ENCODE data around the gene UGT2B15.
"Not testable (repeated sequence)": the region's sequence is repeated elsewhere in the genome, so short reads cannot be mapped to it uniquely, and the experiment has no call there.

The UGT2B15 gene
- 0 reads per million in 3 donors for total RNA-seq

- DNase-seq; H3K9me3 ChIP-seq (ENCODE audit: control insufficient read depth, low read length); H3K4me3 ChIP-seq (ENCODE audit: insufficient read depth, low read depth, low read length, poor library complexity, severe bottlenecking); H3K4me1 ChIP-seq (ENCODE audit: control insufficient read depth, insufficient read depth, low read length, poor library complexity, severe bottlenecking); H3K27me3 ChIP-seq (replicated peaks; ENCODE audit: control insufficient read depth, insufficient read depth, low read length, poor library complexity, severe bottlenecking); H3K36me3 ChIP-seq (ENCODE audit: control insufficient read depth, insufficient read depth, low read length); H3K27ac ChIP-seq (ENCODE audit: insufficient read depth, low read length, poor library complexity, severe bottlenecking): not testable (repeated sequence)
Measured at GRCh38 chr4:68670479-68670939, at the start of gene UGT2B15. Gene UGT2B15 (minus strand): TSS chr4:68670652. CDS start chr4:68670618, 34 bp downstream.

GRCh38 chr4:68719075-68719473, 48.6 kb upstream of the UGT2B15 start:
- Histone ChIP-seq H3K27me3 (replicated peaks; ENCODE audit: control insufficient read depth, insufficient read depth, low read length, poor library complexity, severe bottlenecking) (no peaks in the 10 kb centered on the region), H3K4me1 (ENCODE audit: control insufficient read depth, insufficient read depth, low read length, poor library complexity, severe bottlenecking) (no peaks in the 10 kb centered on the region), H3K4me3 (ENCODE audit: insufficient read depth, low read depth, low read length, poor library complexity, severe bottlenecking) (no peak overlapping the region), H3K9me3 (ENCODE audit: control insufficient read depth, low read length) (no peaks in the 10 kb centered on the region), H3K27ac (ENCODE audit: insufficient read depth, low read length, poor library complexity, severe bottlenecking) (no peak overlapping the region), H3K36me3 (ENCODE audit: control insufficient read depth, insufficient read depth, low read length) (no peaks in the 10 kb centered on the region)
- no peak for DNase-seq

GRCh38 chr4:68718447-68719074, 48.1 kb upstream of the UGT2B15 start:
- H3K4me3 ChIP-seq (ENCODE audit: insufficient read depth, low read depth, low read length, poor library complexity, severe bottlenecking), result no peak overlapping the region
- H3K4me1 ChIP-seq (ENCODE audit: control insufficient read depth, insufficient read depth, low read length, poor library complexity, severe bottlenecking), result no peaks in the 10 kb centered on the region
- H3K27me3 ChIP-seq (replicated peaks; ENCODE audit: control insufficient read depth, insufficient read depth, low read length, poor library complexity, severe bottlenecking), result no peaks in the 10 kb centered on the region
- no peaks in the 10 kb centered on the region for H3K9me3 ChIP-seq (ENCODE audit: control insufficient read depth, low read length)
- H3K27ac ChIP-seq (ENCODE audit: insufficient read depth, low read length, poor library complexity, severe bottlenecking), result no peak overlapping the region
- DNase-seq, result no peak
- no peaks in the 10 kb centered on the region for H3K36me3 ChIP-seq (ENCODE audit: control insufficient read depth, insufficient read depth, low read length)

- no peaks in the 10 kb centered on the region for H3K9me3 ChIP-seq (ENCODE audit: control insufficient read depth, low read length)
- no peak overlapping the region for H3K4me3 ChIP-seq (ENCODE audit: insufficient read depth, low read depth, low read length, poor library complexity, severe bottlenecking)
- no peak for DNase-seq
- H3K27me3 ChIP-seq (replicated peaks; ENCODE audit: control insufficient read depth, insufficient read depth, low read length, poor library complexity, severe bottlenecking), result no peaks in the 10 kb centered on the region
- H3K36me3 ChIP-seq (ENCODE audit: control insufficient read depth, insufficient read depth, low read length), result no peaks in the 10 kb centered on the region
- no peak overlapping the region for H3K27ac ChIP-seq (ENCODE audit: insufficient read depth, low read length, poor library complexity, severe bottlenecking)
- H3K4me1 ChIP-seq (ENCODE audit: control insufficient read depth, insufficient read depth, low read length, poor library complexity, severe bottlenecking), result no peaks in the 10 kb centered on the region
Measured at GRCh38 chr4:68717999-68718398, 47.5 kb upstream of the UGT2B15 start.

GRCh38 chr4:68714400-68714799, 43.9 kb upstream of the UGT2B15 start:
- H3K27me3 ChIP-seq (replicated peaks; ENCODE audit: control insufficient read depth, insufficient read depth, low read length, poor library complexity, severe bottlenecking), result no peaks in the 10 kb centered on the region
- no peaks in the 10 kb centered on the region for H3K36me3 ChIP-seq (ENCODE audit: control insufficient read depth, insufficient read depth, low read length)
- DNase-seq, result no peak
- H3K9me3 ChIP-seq (ENCODE audit: control insufficient read depth, low read length), result no peaks in the 10 kb centered on the region
- H3K27ac ChIP-seq (ENCODE audit: insufficient read depth, low read length, poor library complexity, severe bottlenecking), result no peak overlapping the region
- no peaks in the 10 kb centered on the region for H3K4me1 ChIP-seq (ENCODE audit: control insufficient read depth, insufficient read depth, low read length, poor library complexity, severe bottlenecking)
- H3K4me3 ChIP-seq (ENCODE audit: insufficient read depth, low read depth, low read length, poor library complexity, severe bottlenecking), result no peak overlapping the region

GRCh38 chr4:68712207-68712606, 41.8 kb upstream of the UGT2B15 start:
- no peak overlapping the region for H3K27ac ChIP-seq (ENCODE audit: insufficient read depth, low read length, poor library complexity, severe bottlenecking)

GRCh38 chr4:68708566-68708965, 38.1 kb upstream of the UGT2B15 start:
- no peaks in the 10 kb centered on the region for H3K36me3 ChIP-seq (ENCODE audit: control insufficient read depth, insufficient read depth, low read length)
- no peaks in the 10 kb centered on the region for H3K27me3 ChIP-seq (replicated peaks; ENCODE audit: control insufficient read depth, insufficient read depth, low read length, poor library complexity, severe bottlenecking)
- H3K4me1 ChIP-seq (ENCODE audit: control insufficient read depth, insufficient read depth, low read length, poor library complexity, severe bottlenecking), result no peaks in the 10 kb centered on the region
- H3K9me3 ChIP-seq (ENCODE audit: control insufficient read depth, low read length), result no peaks in the 10 kb centered on the region
- H3K27ac ChIP-seq (ENCODE audit: insufficient read depth, low read length, poor library complexity, severe bottlenecking), result no peak overlapping the region
- DNase-seq, result no peak
- H3K4me3 ChIP-seq (ENCODE audit: insufficient read depth, low read depth, low read length, poor library complexity, severe bottlenecking), result no peak overlapping the region

More at GRCh38 chr4:68712207-68712606, 41.8 kb upstream of the UGT2B15 start:
- no peaks in the 10 kb centered on the region for H3K9me3 ChIP-seq (ENCODE audit: control insufficient read depth, low read length)
- no peaks in the 10 kb centered on the region for H3K36me3 ChIP-seq (ENCODE audit: control insufficient read depth, insufficient read depth, low read length)
- no peaks in the 10 kb centered on the region for H3K27me3 ChIP-seq (replicated peaks; ENCODE audit: control insufficient read depth, insufficient read depth, low read length, poor library complexity, severe bottlenecking)
- DNase-seq, result no peak
- H3K4me3 ChIP-seq (ENCODE audit: insufficient read depth, low read depth, low read length, poor library complexity, severe bottlenecking), result no peak overlapping the region
- no peaks in the 10 kb centered on the region for H3K4me1 ChIP-seq (ENCODE audit: control insufficient read depth, insufficient read depth, low read length, poor library complexity, severe bottlenecking)

GRCh38 chr4:68703168-68703567, 32.7 kb upstream of the UGT2B15 start:
- H3K4me3 ChIP-seq (ENCODE audit: insufficient read depth, low read depth, low read length, poor library complexity, severe bottlenecking); H3K9me3 ChIP-seq (ENCODE audit: control insufficient read depth, low read length); H3K27me3 ChIP-seq (replicated peaks; ENCODE audit: control insufficient read depth, insufficient read depth, low read length, poor library complexity, severe bottlenecking); DNase-seq; H3K36me3 ChIP-seq (ENCODE audit: control insufficient read depth, insufficient read depth, low read length); H3K4me1 ChIP-seq (ENCODE audit: control insufficient read depth, insufficient read depth, low read length, poor library complexity, severe bottlenecking); H3K27ac ChIP-seq (ENCODE audit: insufficient read depth, low read length, poor library complexity, severe bottlenecking): not testable (repeated sequence)

- peaks cover 2% of the 10 kb centered on the region for H3K27me3 ChIP-seq (replicated peaks; ENCODE audit: control insufficient read depth, insufficient read depth, low read length, poor library complexity, severe bottlenecking)
- H3K4me3 ChIP-seq (ENCODE audit: insufficient read depth, low read depth, low read length, poor library complexity, severe bottlenecking), result no peak overlapping the region
- DNase-seq, result no peak
- no peak overlapping the region for H3K27ac ChIP-seq (ENCODE audit: insufficient read depth, low read length, poor library complexity, severe bottlenecking)
- no peaks in the 10 kb centered on the region for H3K4me1 ChIP-seq (ENCODE audit: control insufficient read depth, insufficient read depth, low read length, poor library complexity, severe bottlenecking)
- no peaks in the 10 kb centered on the region for H3K9me3 ChIP-seq (ENCODE audit: control insufficient read depth, low read length)
- no peaks in the 10 kb centered on the region for H3K36me3 ChIP-seq (ENCODE audit: control insufficient read depth, insufficient read depth, low read length)
Measured at GRCh38 chr4:68700152-68700551, 29.7 kb upstream of the UGT2B15 start.

GRCh38 chr4:68693325-68694075, 23.0 kb upstream of the UGT2B15 start:
- Histone ChIP-seq H3K4me1 (ENCODE audit: control insufficient read depth, insufficient read depth, low read length, poor library complexity, severe bottlenecking) (no peaks in the 10 kb centered on the region), H3K27me3 (replicated peaks; ENCODE audit: control insufficient read depth, insufficient read depth, low read length, poor library complexity, severe bottlenecking) (no peaks in the 10 kb centered on the region), H3K36me3 (ENCODE audit: control insufficient read depth, insufficient read depth, low read length) (no peaks in the 10 kb centered on the region), H3K9me3 (ENCODE audit: control insufficient read depth, low read length) (no peaks in the 10 kb centered on the region), H3K27ac (ENCODE audit: insufficient read depth, low read length, poor library complexity, severe bottlenecking) (no peak overlapping the region), H3K4me3 (ENCODE audit: insufficient read depth, low read depth, low read length, poor library complexity, severe bottlenecking) (no peak overlapping the region)
- no peak for DNase-seq
